Aorta (tissue), 5 donors: ENCODE results near the gene SZT2. TPM values are rescaled to one million over a fixed set of nuclear protein-coding genes. Genes with fewer than 3 reads are reported as not detected.
A peak's percentile ranks its signal among the peaks of the same experiment; 100 is the strongest.
"Not testable (repeated sequence)": the region's sequence is repeated elsewhere in the genome, so short reads cannot be mapped to it uniquely, and the experiment has no call there.

Experiments
- ATAC-seq: fragments of 200-7000 bp; cut with Tn5 transposase; one replicate; pipeline ENCODE4 v1.9.1; 2022; ENCODE audit warnings: moderate library complexity; ENCODE audit not compliant: low FRiP score
- DNase-seq, 2 donors: peaks; one replicate each; pipeline ENCODE4 v3.0.0-alpha.2; 2020
- H3K27ac ChIP-seq, 2 donors: one replicate each; pipeline ENCODE4 v1.5.1; 2013; ENCODE audit warnings: low read length in 2 of 2, mild to moderate bottlenecking in 2 of 2, moderate library complexity in 2 of 2, control low read depth in 1 of 2, inconsistent platforms in 1 of 2, low read depth in 1 of 2
- H3K27me3 ChIP-seq, 2 donors: one replicate each; pipeline ENCODE4 v1.6.1; 2013; ENCODE audit warnings: control low read depth in 1 of 2, low read length in 1 of 2, mild to moderate bottlenecking in 1 of 2, moderate library complexity in 1 of 2; ENCODE audit not compliant: insufficient read depth in 2 of 2, control insufficient read depth in 1 of 2
- H3K36me3 ChIP-seq, 2 donors: one replicate each; pipeline ENCODE4 v1.6.1; 2013; ENCODE audit warnings: control low read depth in 1 of 2, low read length in 1 of 2, mild to moderate bottlenecking in 1 of 2; ENCODE audit not compliant: insufficient read depth in 2 of 2, control insufficient read depth in 1 of 2
- H3K4me1 ChIP-seq, 2 donors: one replicate each; pipeline ENCODE4 v1.6.1; 2013; ENCODE audit warnings: low read length in 2 of 2, control low read depth in 1 of 2, mild to moderate bottlenecking in 1 of 2, moderate library complexity in 1 of 2; ENCODE audit not compliant: insufficient read depth in 2 of 2, control insufficient read depth in 1 of 2
- H3K4me3 ChIP-seq, 2 donors: one replicate each; pipeline ENCODE4 v1.5.1; 2013; ENCODE audit warnings: low read length in 2 of 2, control low read depth in 1 of 2, mild to moderate bottlenecking in 1 of 2
- H3K9me3 ChIP-seq: one replicate; pipeline ENCODE4 v1.6.1; 2013; ENCODE audit warnings: mild to moderate bottlenecking, low read length; ENCODE audit not compliant: control insufficient read depth
- WGBS, 2 donors: extraction: QIAGEN DNeasy Blood & Tissue Kit; methylation state at CpG; one replicate each; pipeline ENCODE4 v1.1.7; 2013; 5-methylcytosine and 5-hydroxymethylcytosine counted together
- intact Hi-C, 2 donors: fragments of 100-400 bp; cut with DNase I; formaldehyde crosslinking; loops; one replicate each; pipeline versions ENCODE4 v1.14.2 to v1.15.0; 2022
- polyA plus RNA-seq, 2 donors: library from polyadenylated mRNA; stranded (reverse); fragments of 200-250 nt; gene quantifications; one replicate each; pipeline ENCODE4 v1.2.3, GENCODE V29; 2013
- total RNA-seq, 2 donors: library from RNA; stranded (reverse); fragmentation: NEBNext Ultra II Directional; extraction: Animal tissue kit (Norgen Biotek cat#: 25700); gene quantifications; one replicate each; pipeline ENCODE4 v1.2.1, GENCODE V29; 2021
- donor health status: healthy with polysubstance abuse.
- donor health status: Bipolar disorder and iron deficiency.
- donor health status: DM: no; HTN: no; CAD: no.
- donor health status: DM: no; HTN: no; CAD: no.
- donor health status: DM: yes; HTN: yes; CAD: no.

SZT2 gene
- total and polyA plus RNA-seq, 4 donors = 5.6 to 91.5 (median 46.6) TPM

DNA sequence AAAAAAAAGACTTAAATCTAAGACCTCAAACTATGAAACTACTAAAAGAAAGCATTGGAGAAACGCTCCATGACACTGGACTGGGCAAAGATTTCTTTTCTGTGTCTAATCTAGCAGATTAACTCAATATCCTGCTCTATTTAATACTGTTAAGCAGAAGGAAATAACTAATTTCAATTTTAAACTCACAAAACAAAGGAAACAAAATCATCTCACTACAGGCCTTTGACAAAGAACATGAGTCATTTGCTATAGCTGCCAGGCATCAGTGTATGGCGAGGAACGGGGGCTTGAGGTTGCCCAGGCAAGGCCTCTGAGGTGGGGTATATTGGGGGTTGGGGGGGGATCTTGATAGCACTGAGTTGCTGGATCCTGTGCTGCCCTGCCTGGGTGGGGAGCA lies 20.9 kb downstream of the SZT2 start:
- intact Hi-C loops = no loop called here
- WGBS, 2 donors = 85 to 95% methylated on average over 3 of the region's 3 CpGs
- Histone ChIP-seq H3K9me3 (no peaks in the 10 kb centered on the region), H3K4me1 (no peaks in the 10 kb centered on the region), H3K27ac (no peak overlapping the region), H3K27me3 (no peaks in the 10 kb centered on the region), H3K4me3 (no peak overlapping the region), H3K36me3 (peaks cover 3% of the 10 kb centered on the region in 2 donors)
- peak in 1 of 2 donors; percentile 26 for DNase-seq
- ATAC-seq = no peak

DNA sequence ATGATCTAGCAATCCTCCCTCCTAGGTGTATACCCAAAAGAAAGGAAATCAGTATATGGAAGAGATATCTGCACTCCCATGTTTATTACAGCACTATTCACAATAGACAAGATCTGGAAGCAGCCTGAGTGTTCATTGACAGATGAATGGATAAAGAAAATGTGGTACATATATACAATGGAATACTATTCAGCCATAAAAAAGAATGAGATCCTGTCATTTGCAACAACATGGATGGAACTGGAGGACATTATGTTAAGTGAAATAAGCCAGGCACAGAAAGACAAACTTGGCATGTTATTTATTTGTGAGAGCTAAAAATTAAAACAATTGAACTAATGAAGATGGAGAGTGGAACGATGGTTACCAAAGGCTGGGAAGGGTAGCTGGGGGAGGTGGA lies 23.7 kb downstream of the SZT2 start:
- H3K4me3 ChIP-seq, H3K27me3 ChIP-seq, H3K4me1 ChIP-seq, DNase-seq, H3K36me3 ChIP-seq, ATAC-seq, H3K9me3 ChIP-seq, H3K27ac ChIP-seq: not testable (repeated sequence)
- WGBS, 2 donors = 94 to 99% methylated on average over 1 of the region's 1 CpG
- intact Hi-C loops = loop anchor here in 1 of 2 donors (2.0 kb wide), 1 partner anchor 187 kb away; no protein-coding TSS in a partner anchor

DNA sequence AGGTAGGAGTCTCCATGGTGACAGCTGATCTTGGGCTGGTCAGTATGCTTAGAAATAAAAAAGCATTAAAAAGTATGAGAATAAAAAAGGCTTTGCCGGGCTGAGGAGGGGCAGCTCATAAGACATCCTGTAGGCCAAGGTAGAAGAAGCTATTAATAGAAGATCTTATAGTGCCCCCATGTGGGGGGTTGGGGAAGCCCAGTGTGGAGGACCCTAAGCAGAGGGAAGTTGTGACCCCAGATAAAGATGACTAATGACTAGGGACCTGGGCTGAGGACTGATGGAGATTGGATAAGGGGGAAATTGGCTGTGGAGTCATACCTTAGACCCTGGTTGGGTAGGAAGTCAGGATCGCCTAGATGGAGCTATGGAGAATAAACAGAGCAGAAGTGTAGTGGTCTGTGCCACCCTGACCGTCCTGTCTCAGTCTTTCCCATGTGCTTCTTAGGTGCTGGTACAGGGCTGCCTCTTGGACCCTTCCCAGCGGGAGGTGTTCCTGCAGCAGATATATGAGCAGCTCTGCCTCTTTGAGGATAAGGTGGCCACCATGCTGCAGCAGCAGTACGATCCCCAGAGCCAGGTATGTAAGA lies 25.0 kb downstream of the SZT2 start:
- ATAC-seq (peak; percentile 79), DNase-seq (peak in 1 of 2 donors; percentile 70)
- Histone ChIP-seq H3K4me1 (no peaks in the 10 kb centered on the region), H3K4me3 (no peak overlapping the region), H3K36me3 (peaks cover 10 to 12% of the 10 kb centered on the region in 2 donors), H3K27me3 (no peaks in the 10 kb centered on the region), H3K27ac (no peak overlapping the region), H3K9me3 (no peaks in the 10 kb centered on the region)
- WGBS, 2 donors = 72 to 84% methylated on average over 5 of the region's 5 CpGs
- intact Hi-C loops = loop anchor here in 1 of 2 donors (2.0 kb wide), 1 partner anchor 188 kb away; no protein-coding TSS in a partner anchor

DNA sequence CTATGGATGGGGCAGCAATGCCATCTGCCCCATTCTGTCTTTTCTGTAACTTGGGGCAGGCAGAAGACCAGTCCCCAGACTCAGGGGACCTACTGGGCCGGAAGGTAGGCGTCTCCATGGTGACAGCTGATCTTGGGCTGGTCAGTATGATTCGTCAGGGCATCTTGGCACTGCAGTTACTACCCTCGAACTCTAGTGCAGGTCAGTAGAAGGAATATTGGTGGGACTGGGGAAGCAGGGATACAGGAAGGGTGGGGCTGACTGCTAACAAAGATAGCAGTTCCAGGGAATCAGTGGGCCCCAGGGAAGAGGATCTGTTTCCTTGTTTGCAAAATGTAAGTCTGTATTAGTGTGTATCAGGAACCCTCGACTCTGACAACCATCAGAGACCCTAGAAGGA lies 26.2 kb downstream of the SZT2 start:
- H3K9me3 ChIP-seq = no peaks in the 10 kb centered on the region
- DNase-seq (peak in 1 of 2 donors; percentile 19), ATAC-seq (no peak)
- no peaks in the 10 kb centered on the region for H3K4me1 ChIP-seq
- H3K27me3 ChIP-seq = no peaks in the 10 kb centered on the region
- intact Hi-C loops = loop anchor here in 1 of 2 donors (2.0 kb wide), 1 partner anchor 189 kb away; no protein-coding TSS in a partner anchor
- no peak overlapping the region for H3K4me3 ChIP-seq
- WGBS, 2 donors = 72 to 76% methylated on average over 5 of the region's 5 CpGs
- H3K36me3 ChIP-seq = peaks cover 10 to 17% of the 10 kb centered on the region in 2 donors
- no peak overlapping the region for H3K27ac ChIP-seq

DNA sequence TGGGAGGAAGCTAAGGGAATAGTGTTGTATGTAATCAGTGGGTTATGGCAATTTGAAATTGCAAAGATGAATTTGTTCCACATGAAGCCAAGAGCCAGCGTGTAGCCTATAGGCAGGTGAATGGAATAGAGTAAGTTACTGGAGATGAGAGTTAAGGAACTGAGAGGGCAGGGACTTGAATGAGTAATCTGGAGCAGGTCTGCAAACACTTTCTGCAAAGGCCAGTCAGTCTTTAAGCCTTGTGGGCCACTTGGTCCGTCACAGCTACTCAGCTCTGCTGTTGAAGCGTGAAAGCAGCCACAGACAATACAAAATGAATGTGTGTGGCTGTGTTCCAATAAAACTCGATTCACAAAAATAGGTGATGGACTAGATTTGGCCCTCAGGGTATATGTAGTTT lies 29.2 kb downstream of the SZT2 start:
- no peak for DNase-seq
- Histone ChIP-seq H3K4me1 (no peaks in the 10 kb centered on the region), H3K27me3 (no peaks in the 10 kb centered on the region), H3K4me3 (no peak overlapping the region), H3K36me3 (peaks cover 10 to 30% of the 10 kb centered on the region in 2 donors), H3K9me3 (no peaks in the 10 kb centered on the region), H3K27ac (no peak overlapping the region)
- 90% methylated on average over 4 of the region's 4 CpGs for WGBS, 2 donors
- no peak for ATAC-seq
- intact Hi-C loops = no loop called here

DNA sequence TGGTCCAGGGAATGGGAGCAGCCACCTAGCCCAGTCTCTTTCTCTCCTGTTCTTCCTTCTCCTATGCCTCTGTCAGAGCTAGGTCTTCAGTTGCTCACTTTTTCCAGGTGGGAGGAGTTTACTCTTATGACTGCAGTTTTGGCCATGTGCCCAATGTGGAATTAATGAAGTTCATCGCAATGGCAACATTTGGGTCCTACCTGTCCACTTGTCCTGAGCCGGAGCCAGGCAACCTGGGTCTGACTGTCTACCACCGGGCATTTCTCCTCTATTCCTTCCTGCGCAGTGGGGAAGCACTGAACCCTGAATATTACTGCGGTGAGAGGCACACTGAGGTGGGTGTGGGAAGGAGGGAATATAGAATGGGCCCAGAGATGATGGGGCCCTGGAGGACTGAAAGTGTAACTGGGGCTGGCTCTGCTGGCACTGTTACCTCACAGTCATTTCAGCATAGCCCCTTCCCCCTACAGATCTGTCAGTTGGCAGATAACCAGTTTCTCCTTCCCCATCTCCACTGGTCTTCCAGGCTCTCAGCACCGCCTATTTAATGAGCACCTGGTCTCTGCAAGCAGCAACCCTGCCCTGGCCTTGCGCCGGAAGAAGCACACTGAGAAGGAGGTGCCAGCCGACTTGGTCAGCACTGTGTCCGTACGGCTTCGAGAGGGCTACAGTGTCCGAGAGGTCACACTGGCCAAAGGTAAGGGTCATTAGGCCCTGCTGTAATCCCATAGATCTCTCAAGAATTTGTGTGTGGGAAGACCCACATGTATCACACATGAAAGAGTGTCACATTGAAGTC lies 30.1 kb downstream of the SZT2 start:
- WGBS, 2 donors = 94 to 95% methylated on average over 13 of the region's 13 CpGs
- Histone ChIP-seq H3K9me3 (no peaks in the 10 kb centered on the region), H3K27ac (no peak overlapping the region), H3K4me1 (no peaks in the 10 kb centered on the region), H3K4me3 (no peak overlapping the region), H3K36me3 (peaks cover 10 to 30% of the 10 kb centered on the region in 2 donors), H3K27me3 (no peaks in the 10 kb centered on the region)
- ATAC-seq (no peak), DNase-seq (peak in 1 of 2 donors; percentile 55)
- intact Hi-C loops = no loop called here

DNA sequence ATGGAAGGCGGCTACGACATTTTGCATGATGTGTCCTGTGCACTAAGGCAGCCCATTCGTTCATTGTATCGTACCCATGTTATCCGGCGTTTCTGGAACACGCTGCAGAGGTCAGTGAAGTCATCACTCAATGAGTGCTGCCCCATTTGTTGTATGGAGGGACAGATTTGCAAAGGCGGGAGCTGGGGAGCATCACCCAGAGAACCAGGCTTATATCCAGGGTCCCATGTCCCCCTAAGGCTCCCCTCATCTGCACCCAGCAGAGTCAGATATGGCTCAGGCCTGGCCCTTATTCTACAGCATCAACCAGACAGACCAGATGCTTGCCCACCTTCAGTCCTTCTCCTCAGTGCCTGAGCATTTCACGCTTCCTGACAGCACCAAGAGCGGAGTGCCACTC lies 31.2 kb downstream of the SZT2 start:
- Histone ChIP-seq H3K9me3 (no peaks in the 10 kb centered on the region), H3K27me3 (no peaks in the 10 kb centered on the region), H3K36me3 (peaks cover 10 to 29% of the 10 kb centered on the region in 2 donors), H3K27ac (no peak overlapping the region), H3K4me1 (no peaks in the 10 kb centered on the region), H3K4me3 (no peak overlapping the region)
- 95 to 96% methylated on average over 10 of the region's 10 CpGs for WGBS, 2 donors
- ATAC-seq = no peak
- peak in 1 of 2 donors; percentile 61 for DNase-seq
- intact Hi-C loops = no loop called here

DNA sequence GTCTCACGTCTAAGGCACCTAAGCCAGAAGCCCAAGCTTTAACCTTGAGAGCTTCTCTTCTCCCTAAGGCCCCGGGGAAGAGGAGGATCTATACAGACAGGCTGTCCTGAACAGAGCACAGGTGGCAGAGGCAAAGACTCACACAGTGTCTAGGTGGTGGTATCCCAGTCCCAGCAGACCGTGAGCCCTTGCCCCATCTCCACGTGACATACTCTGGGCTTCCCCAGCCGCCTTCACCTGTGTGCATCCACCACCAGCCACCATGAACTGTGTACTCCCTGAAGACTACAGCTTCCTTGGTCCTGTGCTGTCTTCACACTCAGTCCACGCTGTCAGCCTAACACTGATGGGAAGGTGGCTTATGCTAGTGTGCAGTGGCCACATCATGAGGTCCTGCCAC lies 31.7 kb downstream of the SZT2 start:
- Histone ChIP-seq H3K36me3 (peaks cover 6 to 28% of the 10 kb centered on the region in 2 donors), H3K27ac (no peak overlapping the region), H3K4me3 (no peak overlapping the region), H3K4me1 (no peaks in the 10 kb centered on the region), H3K9me3 (no peaks in the 10 kb centered on the region), H3K27me3 (no peaks in the 10 kb centered on the region)
- intact Hi-C loops = no loop called here
- no peak for ATAC-seq
- DNase-seq = peak in 1 of 2 donors; percentile 52
- WGBS, 2 donors = 86 to 92% methylated on average over 6 of the region's 6 CpGs
